ENCODE measurements around the gene NAA25.
"Not testable (repeated sequence)": the region's sequence is repeated elsewhere in the genome, so short reads cannot be mapped to it uniquely, and the experiment has no call there.

The NAA25 gene

DNA sequence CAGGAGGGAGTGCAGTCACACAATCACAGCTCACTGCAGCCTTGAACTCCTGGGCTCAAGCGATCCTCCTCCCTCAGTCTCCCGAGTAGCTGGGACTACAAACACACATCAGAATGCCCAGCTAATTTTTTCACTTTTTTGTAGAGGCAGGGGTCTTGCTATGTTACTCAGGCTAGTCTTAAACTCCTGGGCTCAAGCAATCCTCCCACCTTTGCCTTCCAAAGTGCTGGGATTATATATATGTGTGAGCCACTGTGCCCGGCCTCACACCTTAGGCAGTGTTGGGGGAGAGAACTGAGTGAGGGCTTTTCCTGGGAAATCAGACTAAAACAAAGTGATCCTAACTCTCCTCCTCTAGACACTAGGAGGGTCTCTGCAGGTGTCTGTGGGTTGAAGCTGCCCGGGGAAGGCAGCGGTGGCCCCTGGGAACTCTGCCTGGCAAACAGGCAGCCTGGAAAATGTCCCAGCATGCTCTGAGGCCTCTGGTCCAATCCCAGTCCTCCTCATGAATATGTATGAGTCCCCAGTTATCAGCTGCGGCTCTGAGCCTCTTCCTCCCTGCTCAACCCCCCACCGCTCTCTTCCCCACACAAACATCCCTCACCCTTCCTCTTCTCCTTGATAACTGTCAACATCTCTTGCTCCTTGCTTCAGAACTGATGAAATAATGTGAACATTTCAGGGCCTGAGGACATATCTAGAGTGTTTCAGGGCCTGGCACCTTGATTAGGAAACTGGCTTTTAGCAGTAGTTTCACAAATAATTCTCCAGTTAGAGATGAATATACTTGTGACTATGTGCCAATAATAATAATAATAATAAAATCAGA, 7.9 kb upstream of the NAA25 start:
- DNase-seq = peak; percentile 57 to 66

DNA sequence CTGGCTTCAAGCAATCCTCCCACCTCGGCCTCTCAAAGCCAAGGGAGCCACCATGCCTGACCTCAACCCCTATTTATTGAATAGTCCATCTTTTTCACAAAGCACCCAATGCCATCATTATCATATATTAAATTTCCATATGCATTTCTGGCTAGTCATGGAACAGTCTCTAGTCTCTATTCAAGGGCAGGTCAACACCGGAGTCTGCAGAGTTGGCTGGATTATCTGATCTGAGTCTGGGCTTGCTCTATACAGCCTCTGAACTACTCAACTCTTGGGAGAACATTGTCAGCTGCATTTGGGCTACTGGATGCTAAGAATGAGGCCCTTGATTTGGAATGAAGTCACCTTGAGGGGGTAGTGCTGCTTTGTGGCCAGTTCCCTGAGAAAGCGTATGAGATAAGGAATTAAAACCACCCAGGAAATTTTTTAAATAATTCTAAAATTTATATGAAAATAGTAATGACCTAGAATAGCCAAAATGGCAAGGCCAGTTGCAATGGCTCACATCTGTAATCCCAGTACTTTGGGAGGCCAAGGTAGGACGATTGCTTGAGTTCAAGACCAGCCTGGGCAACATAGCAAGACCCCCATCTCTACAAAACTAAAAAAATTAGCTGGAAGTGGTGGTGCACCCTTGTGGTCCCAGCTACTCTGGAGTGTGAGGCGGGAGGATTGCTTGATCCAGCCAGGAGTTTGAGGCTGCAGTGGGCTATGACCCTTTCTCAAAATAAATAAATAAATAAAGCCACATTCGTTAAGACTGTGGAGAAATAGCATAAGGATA, 6.9 kb upstream of the NAA25 start:
- DNase-seq = no peak

DNA sequence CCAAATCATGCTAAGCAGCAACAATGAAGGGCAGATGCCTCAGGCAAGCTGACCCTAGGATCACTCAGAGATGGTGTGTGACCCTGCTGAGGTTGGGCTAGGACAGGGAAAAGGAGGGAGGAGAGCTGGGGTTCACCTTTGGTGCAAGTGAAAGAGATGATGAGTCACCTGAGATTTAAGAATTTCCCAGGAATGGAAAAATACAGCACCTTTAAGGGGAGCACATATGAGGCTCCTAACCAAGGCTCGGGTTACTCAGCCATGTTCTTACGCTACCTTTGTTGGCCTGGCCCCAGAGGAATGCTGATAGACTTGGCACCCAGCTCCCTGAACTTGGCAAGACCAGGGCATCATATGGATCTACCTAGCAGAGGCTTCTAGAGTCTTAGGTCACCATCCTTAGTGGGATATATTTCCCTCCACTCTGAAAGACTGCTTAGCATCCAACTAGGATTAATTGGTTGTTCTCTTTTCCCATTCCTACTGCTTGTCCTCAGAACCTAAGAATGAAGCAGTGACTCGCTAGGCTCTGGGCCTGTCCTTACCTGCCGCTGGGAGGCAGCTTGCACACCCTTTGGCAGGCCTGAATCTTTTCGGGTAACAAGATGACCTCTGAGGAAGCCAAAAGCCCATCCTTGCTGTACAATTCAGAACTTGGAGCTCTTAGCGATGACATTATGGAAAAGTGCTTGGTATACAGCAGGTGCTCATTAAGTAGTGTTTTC, 4.0 kb upstream of the NAA25 start:
- no peak for DNase-seq

DNA sequence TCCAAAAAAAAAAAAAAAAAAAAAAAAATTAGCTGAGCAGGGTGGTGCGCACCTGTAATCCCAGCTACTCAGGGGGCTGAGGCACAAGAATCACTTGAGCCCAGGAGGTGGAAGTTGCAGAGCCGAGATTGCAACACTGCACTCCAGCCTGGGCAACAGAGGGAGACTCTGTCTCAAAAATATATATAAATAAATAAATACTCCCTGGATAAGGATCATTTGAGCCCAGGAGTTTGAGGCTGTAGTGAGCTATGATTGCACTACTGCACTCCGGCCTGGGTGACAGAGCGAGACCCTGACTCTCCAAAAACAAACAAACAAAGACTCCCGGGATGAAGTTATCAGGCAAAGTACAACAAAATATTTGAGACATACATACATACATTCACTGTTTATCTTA, 3.3 kb upstream of the NAA25 start:
- no peak for DNase-seq

DNA sequence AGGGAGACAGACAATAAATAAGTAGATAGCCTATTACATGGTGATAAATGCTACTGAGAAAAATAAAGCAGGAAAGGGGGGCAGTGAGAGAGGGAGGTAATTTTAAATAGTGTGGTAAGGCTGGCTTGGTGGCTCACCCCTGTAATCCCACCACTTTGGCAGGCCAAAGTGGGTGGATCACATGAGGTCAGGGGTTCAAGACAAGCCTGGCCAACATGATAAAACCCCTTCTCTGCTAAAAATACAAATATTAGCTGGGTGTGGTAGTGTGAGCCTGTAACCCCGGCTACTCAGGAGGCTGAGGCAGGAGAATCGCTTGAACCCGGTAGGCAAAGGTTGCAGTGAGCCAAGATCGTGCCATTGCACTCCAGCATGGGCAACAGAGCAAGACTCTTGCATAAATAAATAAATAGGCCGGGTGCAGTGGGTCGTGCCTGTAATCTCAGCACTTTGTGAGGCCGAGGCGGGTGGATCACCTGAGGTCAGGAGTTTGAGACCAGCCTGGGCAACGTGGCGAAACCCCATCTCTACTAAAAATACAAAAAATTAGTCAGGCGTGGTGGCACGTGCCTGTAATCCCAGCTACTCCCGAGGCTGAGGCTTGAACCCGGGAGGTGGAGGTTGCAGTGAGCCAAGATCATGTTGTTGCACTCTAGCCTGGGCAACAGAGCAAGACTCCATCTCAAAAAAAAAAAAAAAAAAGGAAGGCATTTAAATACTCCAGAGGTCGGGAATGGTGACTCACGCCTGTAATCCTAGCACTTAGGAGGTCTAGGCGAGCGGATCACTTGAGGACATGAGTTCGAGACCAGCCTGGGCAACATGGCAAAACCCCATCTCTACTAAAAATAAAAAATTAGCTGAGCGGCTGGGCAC, 2.4 kb upstream of the NAA25 start:
- DNase-seq = not testable (repeated sequence)

DNA sequence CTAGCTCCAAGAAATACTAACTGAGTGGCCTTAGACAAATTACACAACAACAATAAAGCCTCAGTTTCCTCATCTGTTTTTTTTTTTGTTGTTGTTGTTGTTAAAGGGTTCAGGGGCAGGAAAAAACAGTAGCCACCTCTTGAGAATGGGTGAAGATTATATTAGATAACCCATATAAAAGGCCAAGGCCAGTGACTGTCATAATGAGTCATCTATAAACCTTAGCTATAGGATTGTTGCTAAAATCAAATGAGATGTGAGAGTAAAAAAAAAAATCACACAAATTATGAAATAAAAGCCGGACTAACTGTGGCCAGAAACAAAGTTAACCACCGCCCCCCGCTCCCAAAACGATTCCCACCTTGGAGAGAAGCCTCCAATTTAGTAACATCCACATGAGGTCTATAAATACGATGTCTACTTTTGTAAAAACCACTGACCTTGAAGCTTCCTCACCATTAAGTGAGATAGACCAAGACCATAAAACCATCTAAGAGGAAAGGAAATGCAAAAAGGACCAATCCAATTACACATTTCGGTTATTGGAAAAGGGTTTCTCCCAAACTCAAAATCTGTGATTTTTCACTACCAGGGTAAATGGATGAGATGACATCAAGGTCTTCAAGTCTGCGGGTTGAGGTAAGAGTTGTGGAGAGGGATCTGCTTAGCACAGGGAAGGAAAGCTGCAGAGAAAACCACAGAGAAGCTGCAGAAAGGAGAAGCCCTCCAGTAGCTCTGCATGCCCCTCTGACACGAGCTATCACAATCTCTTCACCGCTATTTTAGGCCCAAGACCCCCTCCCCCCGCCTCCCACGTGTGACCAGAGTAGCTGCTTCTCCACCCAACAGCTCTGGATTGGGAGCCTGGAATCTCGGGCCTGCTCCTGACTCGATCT, 1.0 kb downstream of the NAA25 start:
- peak; percentile 51 to 57 for DNase-seq

DNA sequence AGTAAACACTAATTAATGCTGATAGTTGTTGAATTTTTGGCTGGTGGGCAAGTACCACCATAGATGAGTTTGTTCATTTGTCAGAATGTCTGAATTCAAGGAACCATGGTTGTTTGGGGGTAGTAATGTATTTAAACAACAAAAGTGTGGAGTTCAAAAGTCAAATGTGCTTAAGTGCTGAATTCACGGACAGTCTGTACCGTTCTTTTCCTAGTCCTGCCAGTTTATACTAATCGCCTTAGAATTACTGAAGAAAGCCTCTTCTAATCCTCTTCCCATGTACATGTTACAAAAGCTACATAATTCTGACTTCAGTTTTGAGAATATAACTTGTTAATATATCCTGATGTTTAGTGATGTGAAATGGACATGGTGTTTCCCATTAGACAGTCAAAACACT, 2.7 kb downstream of the NAA25 start:
- no peak for DNase-seq

DNA sequence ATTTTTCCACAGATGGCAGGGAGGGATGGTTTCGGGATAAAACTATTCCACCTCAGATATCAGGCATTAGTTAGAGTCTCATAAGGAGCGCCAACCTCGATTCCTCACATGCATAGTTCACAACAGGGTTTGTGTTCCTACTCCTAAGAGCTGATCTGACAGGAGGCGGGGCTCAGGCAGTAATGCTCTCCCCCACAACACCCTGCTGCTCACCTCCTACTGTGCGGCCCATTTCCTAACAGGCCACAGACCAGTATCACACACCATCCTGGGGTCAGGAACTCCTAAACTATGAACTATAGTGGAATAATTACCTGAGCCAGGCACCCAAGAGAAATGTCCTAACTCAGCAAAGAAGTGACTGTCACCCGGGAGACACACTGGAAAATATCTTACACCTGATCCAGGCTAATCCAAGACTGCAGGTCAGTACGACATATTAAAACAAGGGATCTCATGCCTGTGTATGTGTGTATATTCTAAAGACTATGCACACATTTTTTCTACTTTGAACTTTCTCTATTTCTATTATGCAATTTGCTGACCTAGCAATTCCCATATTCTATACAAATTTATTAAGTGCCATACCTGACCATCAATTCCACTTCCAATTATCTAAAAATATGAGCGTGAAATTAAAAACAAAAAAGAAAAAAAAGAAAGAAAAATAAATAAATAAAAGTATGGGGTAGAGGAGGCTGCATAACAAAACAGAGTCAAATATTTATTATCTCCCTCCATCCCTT, 4.7 kb downstream of the NAA25 start:
- DNase-seq = no peak

DNA sequence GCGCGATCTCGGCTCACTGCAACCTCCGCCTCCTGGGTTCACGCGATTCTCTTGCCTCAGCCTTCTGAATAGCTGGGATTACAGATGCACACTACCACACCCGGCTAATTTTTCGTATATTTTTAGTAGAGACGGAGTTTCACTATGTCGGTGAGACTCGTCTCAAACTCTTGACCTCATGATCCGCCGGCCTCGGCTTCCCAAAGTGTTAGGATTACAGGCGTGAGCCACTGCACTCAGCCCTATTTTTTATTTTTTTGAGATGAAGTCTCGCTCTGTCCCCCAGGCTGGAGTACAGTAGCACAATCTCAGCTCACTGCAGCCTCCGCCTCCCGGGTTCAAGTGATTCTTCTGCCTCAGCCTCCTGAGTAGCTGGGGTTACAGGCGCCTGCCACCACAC, 5.8 kb downstream of the NAA25 start:
- DNase-seq = not testable (repeated sequence)

DNA sequence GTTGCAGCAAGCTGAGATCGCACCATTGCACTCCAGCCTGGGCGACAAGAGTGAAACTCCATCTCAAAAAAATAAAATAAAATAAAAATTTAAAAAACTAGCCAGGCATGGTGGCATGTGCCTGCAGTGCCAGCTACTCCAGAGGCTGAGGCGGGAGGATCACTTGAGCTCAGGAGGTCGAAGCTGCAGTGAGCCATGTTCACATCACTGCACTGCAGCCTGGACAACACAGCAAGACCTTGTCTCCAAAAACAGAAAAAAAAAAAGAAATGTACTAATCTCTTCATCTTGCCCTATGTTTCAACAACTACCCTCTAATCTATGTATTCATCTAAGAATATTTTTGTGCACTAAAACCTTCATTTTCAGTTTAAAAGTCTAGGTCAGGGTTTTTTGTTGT, 6.5 kb downstream of the NAA25 start:
- no peak for DNase-seq

DNA sequence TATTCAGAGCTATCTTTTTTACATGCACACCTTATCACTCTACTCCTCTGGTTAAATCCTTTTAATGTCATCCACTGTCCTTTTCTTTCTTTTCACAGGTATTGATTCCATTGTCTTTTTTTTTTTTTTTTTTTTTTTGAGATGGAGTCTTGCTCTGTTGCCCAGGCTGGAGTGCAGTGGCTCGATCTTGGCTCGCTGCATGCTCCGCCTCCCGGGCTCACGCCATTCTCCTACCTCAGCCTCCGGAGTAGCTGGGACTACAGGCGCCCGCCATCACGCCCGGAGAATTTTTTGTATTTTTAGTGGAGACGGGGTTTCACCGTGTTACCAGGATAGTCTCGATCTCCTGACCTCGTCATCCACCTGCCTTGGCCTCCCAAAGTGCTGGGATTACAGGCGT, 8.1 kb downstream of the NAA25 start:
- not testable (repeated sequence) for DNase-seq

DNA sequence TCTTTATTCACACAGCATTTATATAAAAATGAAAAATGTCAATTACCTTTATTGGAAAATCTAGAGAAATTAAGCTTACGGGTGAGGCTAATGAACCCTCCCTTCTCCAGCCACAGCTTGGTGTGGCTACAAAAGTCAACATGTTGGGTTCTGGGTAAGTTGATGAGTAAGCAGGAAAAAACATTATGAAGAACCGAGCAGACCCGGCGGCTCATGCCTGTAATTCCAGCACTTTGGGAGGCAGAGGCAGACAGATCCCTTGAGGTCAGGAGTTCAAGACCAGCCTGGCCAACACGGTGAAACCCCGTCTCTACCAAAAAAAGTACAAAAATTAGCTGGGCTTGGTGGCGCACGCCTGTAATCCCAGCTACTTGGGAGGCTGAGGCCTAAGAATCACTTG, 10.9 kb downstream of the NAA25 start:
- DNase-seq = no peak

DNA sequence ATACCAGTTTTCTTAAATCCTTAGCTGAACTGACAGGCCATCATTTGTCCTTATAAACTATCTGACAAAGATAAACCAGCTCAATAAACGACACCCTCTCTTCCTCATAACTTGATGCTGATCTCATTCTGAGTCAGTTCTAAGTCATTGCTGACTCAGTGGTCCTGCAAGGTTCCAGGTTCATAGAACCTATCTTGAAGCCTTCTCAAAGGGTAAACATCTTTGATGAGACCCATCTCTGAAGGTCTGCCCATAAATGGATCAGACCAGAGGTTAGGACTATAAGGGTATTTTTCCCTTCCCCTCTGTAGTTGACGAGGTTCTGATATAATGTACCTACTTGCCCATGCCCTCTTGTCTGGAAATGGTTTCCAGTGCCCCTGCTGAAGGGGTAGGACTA, 11.9 kb downstream of the NAA25 start:
- no peak for DNase-seq

DNA sequence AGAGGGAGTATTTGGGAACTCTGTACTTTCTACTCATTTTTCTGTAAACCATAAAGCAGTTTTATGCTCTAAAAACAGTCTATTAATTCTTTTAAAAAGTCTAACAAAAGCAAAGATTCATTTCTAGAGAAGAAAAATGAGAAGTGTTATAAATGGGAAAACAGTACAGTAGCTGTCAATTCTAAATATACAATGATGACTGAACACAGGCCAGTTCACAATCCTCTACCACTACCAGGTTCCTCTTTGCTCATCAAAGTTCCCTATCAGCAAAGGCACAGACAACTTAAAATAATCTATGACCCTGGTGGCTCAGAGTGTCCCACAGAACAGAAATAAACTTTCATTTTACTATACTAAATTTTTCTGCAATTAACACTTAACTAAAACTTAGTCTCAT, 12.5 kb downstream of the NAA25 start:
- peak in 1 of 2 experiments; percentile 12 for DNase-seq

DNA sequence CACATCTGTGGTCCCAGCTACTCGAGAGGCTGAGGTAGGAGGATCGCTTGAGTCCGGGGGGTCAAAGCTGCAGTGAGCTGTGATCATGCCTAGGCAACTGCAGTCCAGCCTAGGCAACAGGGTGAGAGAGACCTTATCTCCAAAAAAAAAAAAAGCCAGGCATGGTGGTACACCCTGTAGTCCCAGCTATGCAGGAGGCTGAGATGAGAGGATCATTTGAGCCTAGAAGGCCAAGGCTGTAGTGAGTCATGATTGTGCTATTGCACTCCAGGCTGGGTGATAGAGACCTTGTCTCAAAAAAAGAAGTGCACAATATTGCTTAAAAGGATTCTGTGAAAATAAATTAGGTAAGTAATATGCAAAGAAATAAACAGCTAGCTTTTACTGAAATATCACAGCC, 17.0 kb downstream of the NAA25 start:
- DNase-seq = no peak

DNA sequence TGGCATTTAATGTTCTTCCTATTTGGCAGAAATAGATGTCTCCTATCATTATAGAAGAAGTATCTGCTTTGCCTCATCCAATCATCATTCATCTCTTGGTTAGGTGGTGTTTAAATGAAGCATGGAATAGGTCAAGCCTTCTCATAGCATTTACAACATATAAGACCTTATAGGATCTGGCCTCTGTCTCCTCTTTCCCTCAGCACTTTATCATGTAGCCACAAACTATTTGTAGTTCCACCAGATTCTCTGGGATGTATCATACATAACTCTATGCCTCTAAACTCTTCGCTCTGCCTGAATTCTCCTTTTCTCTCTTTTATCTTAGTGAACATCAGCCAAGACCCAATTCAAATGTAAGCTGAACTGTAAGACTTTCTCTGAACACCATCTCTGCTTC, 20.7 kb downstream of the NAA25 start:
- no peak for DNase-seq

DNA sequence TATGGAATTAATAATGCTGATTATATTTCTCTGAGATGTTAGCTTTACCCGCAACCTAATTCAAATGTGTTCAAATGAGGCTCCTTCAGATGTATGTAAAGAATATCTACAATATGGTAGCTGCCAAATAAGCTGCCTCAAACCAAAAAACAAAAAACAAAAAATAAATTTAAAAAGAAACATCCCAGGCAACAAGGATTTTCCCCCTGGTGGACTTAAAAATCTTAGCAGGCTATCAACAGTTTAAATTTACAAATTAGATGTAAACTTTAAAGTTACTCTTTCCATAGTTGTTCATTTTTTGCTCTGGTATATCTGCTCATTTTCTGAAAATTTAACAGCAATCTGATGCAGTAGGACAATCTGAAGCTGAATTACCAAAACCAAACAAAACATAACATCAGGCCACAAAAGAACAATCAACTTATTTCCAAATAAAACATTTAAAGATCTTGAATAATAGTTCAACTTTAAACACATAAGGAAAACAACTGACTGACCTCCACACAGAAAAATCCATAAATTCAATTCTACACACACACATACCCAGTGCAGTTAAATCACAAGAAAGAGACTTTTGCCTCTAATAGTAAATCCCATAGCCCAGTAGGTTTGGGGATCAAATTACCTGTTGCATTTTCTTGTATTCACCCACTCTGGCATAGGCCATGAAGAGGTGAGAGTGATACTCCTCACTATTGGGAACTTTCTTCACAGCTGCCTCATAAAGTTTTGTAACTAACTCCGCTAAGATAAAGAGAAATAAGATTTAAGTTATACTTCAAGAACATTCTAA, 21.3 kb downstream of the NAA25 start:
- DNase-seq = no peak

DNA sequence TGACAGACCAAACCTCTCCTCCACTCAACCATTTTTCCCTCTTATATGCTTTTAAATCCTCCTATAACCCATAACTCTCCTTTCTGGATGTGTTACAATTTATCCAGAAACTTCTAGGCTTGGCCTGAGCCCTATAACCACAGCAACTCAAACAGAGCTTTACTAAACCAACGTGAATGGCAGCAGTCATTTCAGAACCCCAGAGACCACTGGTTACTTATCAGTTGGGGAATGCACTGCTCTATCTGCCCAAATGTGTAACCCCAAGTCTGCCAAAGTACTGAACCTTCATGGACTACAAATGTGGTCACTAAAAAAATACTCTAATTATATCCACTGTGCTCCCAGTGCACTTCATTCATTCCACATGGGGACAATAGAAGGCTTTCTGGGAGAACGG, 42.0 kb downstream of the NAA25 start:
- no peak for DNase-seq

DNA sequence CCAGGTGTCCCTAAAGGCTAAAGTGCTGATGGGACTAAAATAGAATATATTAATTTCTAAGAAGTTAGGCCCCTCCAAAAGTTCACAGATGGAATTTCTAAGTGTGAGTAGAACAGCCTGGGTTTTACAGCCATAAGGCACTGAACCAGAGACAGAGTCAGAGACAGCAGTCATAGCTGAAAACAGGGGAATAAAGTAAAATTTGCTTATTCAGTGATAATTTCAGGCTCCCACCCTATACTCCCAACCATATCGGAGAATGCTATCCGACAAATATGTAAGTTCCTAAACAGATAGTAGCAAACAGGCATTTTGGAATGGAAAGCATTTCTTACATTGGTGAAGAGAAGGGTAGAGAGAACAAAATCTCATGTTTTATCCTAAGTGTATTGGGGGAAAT, 45.3 kb downstream of the NAA25 start:
- no peak for DNase-seq

DNA sequence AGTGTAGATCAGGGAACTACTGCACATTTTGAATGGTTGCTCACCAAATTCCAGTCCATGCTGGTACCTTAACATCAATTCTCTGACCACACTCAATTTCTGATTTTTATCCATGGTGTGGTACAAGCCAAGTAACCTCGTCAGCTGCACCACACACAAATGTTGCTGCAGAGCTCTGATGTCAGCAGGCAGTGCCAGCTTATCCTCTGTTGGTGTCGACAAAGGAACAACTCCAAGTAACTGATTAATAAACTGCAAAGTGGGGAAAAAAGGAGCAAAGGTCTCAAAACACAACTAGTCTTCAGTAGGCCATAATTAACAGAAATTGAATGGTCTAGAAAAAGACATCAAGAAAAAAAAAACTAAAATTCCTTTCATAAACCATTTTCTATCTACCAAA, 47.4 kb downstream of the NAA25 start:
- no peak for DNase-seq
